Uterus (tissue), 2 donors: ENCODE data around the gene GMCL1.

ENCODE experiments used
- POLR2A ChIP-seq, 2 donors: fragments of 450-650 bp; IDR thresholded peaks; one replicate each; pipeline ENCODE4 v1.6.1; 2016; ENCODE audit warnings: antibody characterized with exemption in 2 of 2, mild to moderate bottlenecking in 1 of 2, moderate library complexity in 1 of 2
- TF ChIP-seq, protein P1 (sequence below), 4 experiments: fragments of 200-600 bp in 2 of 4; fragments of 450-650 bp in 2 of 4; sonication (generic) in 2 of 4; IDR thresholded peaks; one replicate each; pipeline ENCODE4 v1.5.1; 2016 to 2019; ENCODE audit warnings: antibody characterized with exemption in 4 of 4, mild to moderate bottlenecking in 2 of 4, moderate library complexity in 1 of 4

DNA sequence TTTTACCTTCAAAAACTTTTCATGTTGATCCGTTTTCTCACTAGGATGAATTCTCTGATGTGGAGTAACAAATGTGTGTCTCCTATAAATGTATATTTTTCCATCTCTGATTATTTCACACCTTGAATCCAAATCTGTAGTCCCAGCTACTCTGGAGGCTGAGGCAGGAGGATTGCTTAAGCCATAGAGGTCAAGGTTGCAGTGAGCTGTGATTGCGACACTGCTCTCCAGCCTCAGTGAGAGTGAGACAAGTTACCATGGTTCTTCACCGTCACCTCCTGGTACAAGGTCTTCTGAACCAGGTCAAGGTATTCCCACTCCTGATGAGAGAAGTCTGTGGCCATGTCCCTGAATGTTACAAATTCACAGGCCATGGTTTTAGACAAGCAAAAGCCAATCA lies 15.1 kb downstream of the GMCL1 start:
- TF ChIP-seq, protein P1, sequence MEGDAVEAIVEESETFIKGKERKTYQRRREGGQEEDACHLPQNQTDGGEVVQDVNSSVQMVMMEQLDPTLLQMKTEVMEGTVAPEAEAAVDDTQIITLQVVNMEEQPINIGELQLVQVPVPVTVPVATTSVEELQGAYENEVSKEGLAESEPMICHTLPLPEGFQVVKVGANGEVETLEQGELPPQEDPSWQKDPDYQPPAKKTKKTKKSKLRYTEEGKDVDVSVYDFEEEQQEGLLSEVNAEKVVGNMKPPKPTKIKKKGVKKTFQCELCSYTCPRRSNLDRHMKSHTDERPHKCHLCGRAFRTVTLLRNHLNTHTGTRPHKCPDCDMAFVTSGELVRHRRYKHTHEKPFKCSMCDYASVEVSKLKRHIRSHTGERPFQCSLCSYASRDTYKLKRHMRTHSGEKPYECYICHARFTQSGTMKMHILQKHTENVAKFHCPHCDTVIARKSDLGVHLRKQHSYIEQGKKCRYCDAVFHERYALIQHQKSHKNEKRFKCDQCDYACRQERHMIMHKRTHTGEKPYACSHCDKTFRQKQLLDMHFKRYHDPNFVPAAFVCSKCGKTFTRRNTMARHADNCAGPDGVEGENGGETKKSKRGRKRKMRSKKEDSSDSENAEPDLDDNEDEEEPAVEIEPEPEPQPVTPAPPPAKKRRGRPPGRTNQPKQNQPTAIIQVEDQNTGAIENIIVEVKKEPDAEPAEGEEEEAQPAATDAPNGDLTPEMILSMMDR (IDR thresholded peaks at IDR 0.05), result no peak
- no peak for TF ChIP-seq POLR2A (IDR thresholded peaks at IDR 0.05)
